ENCODE data around the gene TRPM2.

The TRPM2 gene

DNA sequence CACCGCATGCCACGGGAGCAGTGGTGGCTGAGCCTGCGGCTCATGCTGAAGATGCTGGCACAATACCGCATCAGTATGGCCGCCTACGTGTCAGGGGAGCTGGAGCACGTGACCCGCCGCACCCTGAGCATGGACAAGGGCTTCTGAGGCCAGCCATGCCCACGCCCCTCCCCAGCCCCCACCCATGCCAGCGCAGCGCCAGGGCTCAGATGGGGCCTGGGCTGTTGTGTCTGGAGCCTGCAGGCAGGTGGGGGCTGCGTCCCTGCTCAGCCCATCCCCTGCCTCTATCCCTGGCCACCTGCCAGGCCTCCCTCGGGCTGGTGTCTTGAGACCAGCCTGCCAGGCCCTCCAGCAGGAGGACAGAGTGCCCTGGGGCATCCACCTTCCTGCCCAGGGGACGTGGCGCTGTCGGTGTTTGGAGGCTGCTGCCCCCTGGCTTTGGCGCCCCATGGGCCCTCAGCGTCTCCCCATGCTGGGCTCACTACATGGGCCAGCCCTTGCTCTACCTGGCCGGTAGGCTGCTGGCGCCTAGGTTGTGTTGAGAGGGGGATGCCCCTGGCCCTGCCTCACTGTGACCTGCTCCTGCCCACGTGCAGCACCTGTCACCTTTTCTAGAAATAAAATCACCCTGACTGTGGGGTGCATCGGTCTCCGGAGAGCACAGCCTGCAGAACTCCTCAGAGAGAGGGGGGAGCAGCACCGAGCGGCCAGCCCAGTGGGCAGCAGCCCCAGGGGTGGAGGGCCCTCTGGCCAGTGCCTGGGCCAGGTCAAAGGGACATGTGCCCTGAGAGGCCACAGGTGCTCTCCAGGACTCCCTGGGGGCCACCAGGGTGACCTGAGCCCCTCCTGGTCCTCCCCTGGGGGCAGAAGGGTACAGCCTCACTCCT, 26.5 kb upstream of the TRPM2 start:
- no peak for TF ChIP-seq ZNF274 (IDR thresholded peaks at IDR 0.05; ENCODE audit: low read depth, low read length)
- no peak overlapping the region for H3K4me3 ChIP-seq (ENCODE audit: low read length)

DNA sequence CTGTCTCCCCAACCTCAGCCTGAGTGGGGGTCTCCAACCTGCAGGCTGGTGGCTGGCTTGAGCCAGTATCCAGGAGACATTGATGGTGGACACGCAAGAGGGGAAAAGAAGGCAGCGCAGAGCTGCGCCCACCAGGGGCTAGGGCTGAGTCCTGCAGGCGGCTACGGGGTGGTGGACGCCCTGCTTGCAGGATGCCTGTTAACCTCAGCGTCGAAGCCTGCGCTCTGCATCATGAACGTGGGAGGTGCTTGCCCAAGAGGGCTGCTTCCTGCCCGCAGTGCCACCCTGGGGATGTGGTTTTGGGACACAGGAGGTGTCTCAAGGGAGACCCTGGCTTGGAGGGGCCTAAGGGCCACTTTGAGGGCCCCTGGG, 25.8 kb upstream of the TRPM2 start:
- TF ChIP-seq ZNF274 (IDR thresholded peaks at IDR 0.05; ENCODE audit: low read depth, low read length): no peak
- H3K4me3 ChIP-seq (ENCODE audit: low read length): no peak overlapping the region

- H3K4me3 ChIP-seq (ENCODE audit: low read length): no peak overlapping the region
- no peak for TF ChIP-seq ZNF274 (IDR thresholded peaks at IDR 0.05; ENCODE audit: low read depth, low read length)
These were observed 25.1 kb upstream of the TRPM2 start for GRCh38 chr21:44328242-44328895.

- no peak overlapping the region for H3K4me3 ChIP-seq (ENCODE audit: low read length)
- TF ChIP-seq ZNF274 (IDR thresholded peaks at IDR 0.05; ENCODE audit: low read depth, low read length): no peak
These were observed 24.1 kb upstream of the TRPM2 start for GRCh38 chr21:44329086-44329889.

- TF ChIP-seq ZNF274 (IDR thresholded peaks at IDR 0.05; ENCODE audit: low read depth, low read length): no peak
- no peak overlapping the region for H3K4me3 ChIP-seq (ENCODE audit: low read length)
These were observed 23.3 kb upstream of the TRPM2 start for GRCh38 chr21:44329971-44330681.

GRCh38 chr21:44330698-44331097, 22.7 kb upstream of the TRPM2 start:
- TF ChIP-seq ZNF274 (IDR thresholded peaks at IDR 0.05; ENCODE audit: low read depth, low read length): no peak
- H3K4me3 ChIP-seq (ENCODE audit: low read length): no peak overlapping the region

DNA sequence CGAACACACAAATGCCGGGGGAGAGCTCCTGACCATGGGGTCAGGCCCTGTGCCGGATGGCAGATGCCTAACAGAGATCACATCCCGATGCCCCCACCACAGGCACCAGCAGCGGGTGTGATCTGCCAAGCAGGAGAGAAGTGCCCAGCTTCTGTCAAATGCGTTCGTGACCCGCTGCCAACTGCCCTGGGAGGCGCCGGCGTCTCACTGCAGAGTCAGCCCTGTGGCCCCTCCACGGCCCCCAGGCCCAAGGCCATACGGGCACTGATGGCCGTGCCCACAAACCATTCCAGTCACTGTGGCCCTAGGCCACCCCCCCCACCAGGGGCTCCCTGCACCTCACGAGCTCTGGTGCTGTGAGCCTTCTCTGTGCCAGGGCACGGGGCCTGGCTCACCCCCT, 22.2 kb upstream of the TRPM2 start:
- no peak for TF ChIP-seq ZNF274 (IDR thresholded peaks at IDR 0.05; ENCODE audit: low read depth, low read length)

GRCh38 chr21:44331650-44332307, 21.6 kb upstream of the TRPM2 start:
- H3K4me3 ChIP-seq (ENCODE audit: low read length): no peak overlapping the region
- no peak for TF ChIP-seq ZNF274 (IDR thresholded peaks at IDR 0.05; ENCODE audit: low read depth, low read length)

More for the DNA sequence above, 22.2 kb upstream of the TRPM2 start:
- H3K4me3 ChIP-seq (ENCODE audit: low read length): no peak overlapping the region

- H3K4me3 ChIP-seq (ENCODE audit: low read length): no peak overlapping the region
- TF ChIP-seq ZNF274 (IDR thresholded peaks at IDR 0.05; ENCODE audit: low read depth, low read length): no peak
These were observed 21.0 kb upstream of the TRPM2 start for GRCh38 chr21:44332383-44332782.

- no peak for TF ChIP-seq ZNF274 (IDR thresholded peaks at IDR 0.05; ENCODE audit: low read depth, low read length)
- H3K4me3 ChIP-seq (ENCODE audit: low read length): no peak overlapping the region
These were observed 20.5 kb upstream of the TRPM2 start for GRCh38 chr21:44332965-44333364.

GRCh38 chr21:44333509-44334328, 19.7 kb upstream of the TRPM2 start:
- TF ChIP-seq ZNF274 (IDR thresholded peaks at IDR 0.05; ENCODE audit: low read depth, low read length): no peak
- H3K4me3 ChIP-seq (ENCODE audit: low read length): no peak overlapping the region

DNA sequence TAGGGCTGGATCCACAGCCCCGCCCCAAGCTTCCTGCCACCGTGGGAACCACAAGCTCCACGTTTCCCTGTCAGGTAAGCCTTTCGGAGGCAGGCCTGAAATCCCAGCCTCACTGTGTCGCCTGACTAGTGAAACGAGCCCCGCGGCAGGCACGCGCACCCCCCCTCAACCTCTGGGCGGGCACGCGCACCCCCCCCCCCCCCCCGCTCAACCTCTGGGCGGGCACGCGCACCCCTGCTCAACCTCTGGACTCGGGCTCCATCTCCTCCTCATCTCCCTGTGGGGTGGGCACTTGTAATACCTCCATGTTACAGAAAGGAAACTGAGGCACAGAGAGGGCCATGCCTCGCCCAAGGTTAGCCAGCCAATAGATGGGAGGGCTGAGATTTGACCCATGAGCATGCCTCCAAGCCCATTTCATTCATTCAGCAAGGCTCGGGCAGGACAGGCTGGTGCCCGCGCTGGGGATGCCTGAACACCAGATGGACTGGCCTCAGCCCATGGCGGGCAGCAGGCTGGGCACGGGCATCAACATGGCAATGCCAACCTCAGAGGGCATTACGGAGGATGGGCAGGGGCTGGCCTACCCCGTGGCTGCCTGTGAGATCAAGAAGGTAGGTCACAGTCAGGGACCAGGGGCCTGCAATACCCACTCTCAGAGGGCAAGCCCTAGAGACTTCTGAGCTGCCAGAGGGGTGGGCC, 18.9 kb upstream of the TRPM2 start:
- H3K4me3 ChIP-seq (ENCODE audit: low read length): no peak overlapping the region
- no peak for TF ChIP-seq ZNF274 (IDR thresholded peaks at IDR 0.05; ENCODE audit: low read depth, low read length)
